GM18868 (cell line): Measurements from ENCODE around the gene POLK.
A peak's percentile ranks its signal among the peaks of the same experiment; 100 is the strongest.

Experiments
- ATAC-seq: cut with Tn5 transposase; IDR thresholded peaks from one replicate; pipeline ENCODE4 v1.9.1; 2021; ENCODE audit warnings: mild to moderate bottlenecking, moderate library complexity; ENCODE audit not compliant: unreplicated experiment

The POLK gene

GRCh38 chr5:75640395-75640794 is 128.7 kb downstream of the POLK start:
- no peak for ATAC-seq

DNA sequence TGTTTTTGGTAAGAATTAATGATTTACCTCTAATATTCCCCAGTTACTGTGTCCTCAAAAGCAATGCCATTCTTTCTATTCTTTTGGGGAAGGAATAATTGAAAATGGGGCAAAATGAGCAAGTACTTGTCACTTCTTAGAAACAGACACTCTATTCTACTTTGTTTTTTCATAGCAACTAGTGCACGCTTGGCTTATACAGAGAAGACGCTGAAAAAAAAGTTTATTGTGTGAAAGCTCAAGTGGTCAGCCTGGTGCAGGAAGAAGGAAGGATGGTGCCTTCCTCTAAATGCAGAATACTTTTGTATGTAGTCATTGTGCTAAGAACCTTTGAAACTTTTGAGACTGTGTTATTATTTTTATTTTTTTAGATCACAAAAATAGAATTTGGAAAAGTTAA is 129.1 kb downstream of the POLK start:
- ATAC-seq = no peak

GRCh38 chr5:75648712-75649111 is 137.0 kb downstream of the POLK start:
- peak; percentile 52 for ATAC-seq
